ACC112 (cell line): ENCODE measurements around the gene R3HDM2.
"Not testable (repeated sequence)": the region's sequence is repeated elsewhere in the genome, so short reads cannot be mapped to it uniquely, and the experiment has no call there.

ENCODE experiments used
- H2AFZ ChIP-seq: fragments of 200-600 bp; sonication (generic); one replicate; pipeline ENCODE4 v1.6.0; 2017; ENCODE audit warnings: antibody characterized with exemption, low read length; ENCODE audit not compliant: unreplicated experiment
- H3K27ac ChIP-seq: fragments of 200-600 bp; sonication (generic); 2 replicates; pipeline ENCODE4 v1.5.1; 2014; ENCODE audit warnings: low read depth, mild to moderate bottlenecking, antibody characterized with exemption, low read length, moderate library complexity
- H3K27me3 ChIP-seq: fragments of 200-600 bp; sonication (generic); 2 replicates; pipeline ENCODE4 v1.6.1; 2014; ENCODE audit warnings: mild to moderate bottlenecking, antibody characterized with exemption, low read length, moderate library complexity, mixed read lengths; ENCODE audit not compliant: insufficient read depth
- H3K36me3 ChIP-seq: fragments of 200-600 bp; sonication (generic); 2 replicates; pipeline ENCODE4 v1.6.1; 2016; ENCODE audit warnings: mild to moderate bottlenecking, antibody characterized with exemption, low read length, moderate library complexity, mixed read lengths; ENCODE audit not compliant: insufficient read depth
- H3K4me1 ChIP-seq: fragments of 200-600 bp; sonication (generic); one replicate; pipeline ENCODE4 v1.6.1; 2016; ENCODE audit warnings: low read length, mixed read lengths; ENCODE audit not compliant: insufficient read depth, unreplicated experiment, control insufficient read depth
- H3K4me3 ChIP-seq: fragments of 200-600 bp; sonication (generic); 2 replicates; pipeline ENCODE4 v1.5.1; 2014; ENCODE audit warnings: mild to moderate bottlenecking, low read depth, low read length
- H3K79me2 ChIP-seq: fragments of 200-600 bp; sonication (generic); one replicate; pipeline ENCODE4 v1.6.0; 2016; ENCODE audit warnings: low read length; ENCODE audit not compliant: control insufficient read depth, unreplicated experiment, insufficient read depth

Gene R3HDM2

GRCh38 chr12:57416039-57416996, 14.5 kb downstream of the R3HDM2 start:
- no peak overlapping the region for H3K4me3 ChIP-seq
- H3K36me3 ChIP-seq = no peaks in the 10 kb centered on the region
- H3K27ac ChIP-seq = no peak overlapping the region
- H3K4me1 ChIP-seq = peaks cover 9% of the 10 kb centered on the region
- H3K79me2 ChIP-seq = peaks cover 11% of the 10 kb centered on the region
- H3K27me3 ChIP-seq = no peaks in the 10 kb centered on the region
- H2AFZ ChIP-seq = no peak overlapping the region

- Histone ChIP-seq H3K27me3 (no peaks in the 10 kb centered on the region), H2AFZ (no peak overlapping the region), H3K4me3 (no peak overlapping the region), H3K27ac (no peak overlapping the region), H3K79me2 (peaks cover 15% of the 10 kb centered on the region), H3K4me1 (peaks cover 9% of the 10 kb centered on the region), H3K36me3 (no peaks in the 10 kb centered on the region)
These were observed 15.8 kb downstream of the R3HDM2 start for GRCh38 chr12:57415088-57415487.

- H3K27ac ChIP-seq, H3K27me3 ChIP-seq, H3K36me3 ChIP-seq, H3K4me1 ChIP-seq, H2AFZ ChIP-seq, H3K4me3 ChIP-seq: not testable (repeated sequence)
- peaks cover 15% of the 10 kb centered on the region for H3K79me2 ChIP-seq
These were observed 16.7 kb downstream of the R3HDM2 start for GRCh38 chr12:57414160-57414559.

- no peak overlapping the region for H2AFZ ChIP-seq
- H3K79me2 ChIP-seq = peaks cover 9% of the 10 kb centered on the region
- H3K4me1 ChIP-seq = no peaks in the 10 kb centered on the region
- H3K36me3 ChIP-seq = no peaks in the 10 kb centered on the region
- H3K4me3 ChIP-seq = no peak overlapping the region
- no peak overlapping the region for H3K27ac ChIP-seq
- no peaks in the 10 kb centered on the region for H3K27me3 ChIP-seq
These were observed 20.3 kb downstream of the R3HDM2 start for GRCh38 chr12:57410534-57410933.

- Histone ChIP-seq H3K36me3 (no peaks in the 10 kb centered on the region), H3K4me3 (no peak overlapping the region), H2AFZ (no peak overlapping the region), H3K79me2 (peaks cover 3% of the 10 kb centered on the region), H3K27ac (no peak overlapping the region), H3K27me3 (no peaks in the 10 kb centered on the region), H3K4me1 (no peaks in the 10 kb centered on the region)
These were observed 25.7 kb downstream of the R3HDM2 start for GRCh38 chr12:57404966-57405640.

GRCh38 chr12:57402156-57402555, 28.7 kb downstream of the R3HDM2 start:
- H2AFZ ChIP-seq, H3K4me1 ChIP-seq, H3K4me3 ChIP-seq, H3K36me3 ChIP-seq, H3K79me2 ChIP-seq, H3K27ac ChIP-seq, H3K27me3 ChIP-seq: not testable (repeated sequence)

- H2AFZ ChIP-seq = no peak overlapping the region
These were observed 29.7 kb downstream of the R3HDM2 start for GRCh38 chr12:57401165-57401564.

GRCh38 chr12:57399718-57400463, 31.0 kb downstream of the R3HDM2 start:
- not testable (repeated sequence) for H3K27ac ChIP-seq, H3K36me3 ChIP-seq, H3K79me2 ChIP-seq, H3K4me3 ChIP-seq, H3K27me3 ChIP-seq, H2AFZ ChIP-seq, H3K4me1 ChIP-seq

More at GRCh38 chr12:57401165-57401564, 29.7 kb downstream of the R3HDM2 start:
- Histone ChIP-seq H3K79me2 (peaks cover 3% of the 10 kb centered on the region), H3K4me1 (no peaks in the 10 kb centered on the region), H3K4me3 (no peak overlapping the region), H3K27ac (no peak overlapping the region), H3K27me3 (no peaks in the 10 kb centered on the region), H3K36me3 (no peaks in the 10 kb centered on the region)

- 0 out of 2 replicates have a peak, but pooled peaks cover 3% of the 10 kb centered on the region for H3K36me3 ChIP-seq
These were observed 33.4 kb downstream of the R3HDM2 start for GRCh38 chr12:57397441-57397840.

GRCh38 chr12:57395121-57395520, 35.7 kb downstream of the R3HDM2 start:
- 0 out of 2 replicates have a peak, but pooled peaks cover 3% of the 10 kb centered on the region for H3K36me3 ChIP-seq
- H3K79me2 ChIP-seq = no peaks in the 10 kb centered on the region
- H3K4me1 ChIP-seq = peaks cover 5% of the 10 kb centered on the region
- no peak overlapping the region for H3K4me3 ChIP-seq
- no peak overlapping the region for H3K27ac ChIP-seq
- no peaks in the 10 kb centered on the region for H3K27me3 ChIP-seq
- H2AFZ ChIP-seq = no peak overlapping the region

More at GRCh38 chr12:57397441-57397840, 33.4 kb downstream of the R3HDM2 start:
- Histone ChIP-seq H3K79me2 (peaks cover 3% of the 10 kb centered on the region), H3K27me3 (no peaks in the 10 kb centered on the region), H2AFZ (no peak overlapping the region), H3K27ac (no peak overlapping the region), H3K4me3 (no peak overlapping the region), H3K4me1 (no peaks in the 10 kb centered on the region)
